GM12878 (cell line): Measurements from ENCODE around the gene GPR52. TPM values are rescaled to one million over a fixed set of nuclear protein-coding genes. Genes with fewer than 3 reads are reported as not detected.

ENCODE experiments used
- ATAC-seq: fragments of 200-7000 bp; cut with Tn5 transposase; 3 replicates; pipeline ENCODE4 v1.9.1; 2020; ENCODE audit warnings: mild to moderate bottlenecking, moderate library complexity
- BruUV-seq: library from RNA; stranded (reverse); fragments of 400-500 nt; replicated peaks from 2 replicates; lab custom pipeline; 2021; lab: Mats Ljungman, UMichigan
- CTCF ChIA-PET: fragments of 300-600 bp; sonication (Branson Sonifier 250); formaldehyde crosslinking; extraction: SDS; loops from one replicate; lab custom pipeline; 2021; ENCODE audit warnings: inconsistent platforms; lab: Yijun Ruan, JAX
- POLR2A ChIA-PET: fragments of 350-600 bp; formaldehyde crosslinking; extraction: SDS; loops from one replicate; lab custom pipeline; 2021; ENCODE audit warnings: inconsistent platforms; lab: Charles Lee
- RAD21 ChIA-PET: fragments of 300-600 bp; sonication (Branson Sonifier 250); formaldehyde crosslinking; loops from one replicate; lab custom pipeline; 2023; ENCODE audit warnings: antibody characterized with exemption; ENCODE audit not compliant: unreplicated experiment; lab: Charles Lee
- SMC1A ChIA-PET: fragments of 300-600 bp; sonication (Branson Sonifier 250); formaldehyde crosslinking; loops from one replicate; lab custom pipeline; 2023; ENCODE audit not compliant: unreplicated experiment, uncharacterized antibody; lab: Charles Lee
- DNase-seq: peaks from one replicate; pipeline ENCODE4 v3.0.0-alpha.2; 2011; ENCODE audit warnings: low read depth, low spot score
- FAIRE-seq: peaks from 3 replicates; lab custom pipeline; 2011; peaks lifted over from hg19 to GRCh38; lab: Jason Lieb, UNC
- H2AFZ ChIP-seq: 2 replicates; pipeline ENCODE4 v1.6.0; 2011; ENCODE audit warnings: low read depth, low read length, control low read depth; ENCODE audit not compliant: control insufficient read depth
- H3K27ac ChIP-seq: 2 replicates; pipeline ENCODE4 v1.5.1; 2011; ENCODE audit warnings: control low read depth; ENCODE audit not compliant: control insufficient read depth, insufficient read depth
- H3K27me3 ChIP-seq, 2 experiments: replicated peaks in 1 of 2; 2 replicates each; pipeline versions ENCODE4 v1.6.0 to v1.6.1; 2011; ENCODE audit warnings: low read length in 1 of 2; ENCODE audit not compliant: control insufficient read depth in 2 of 2, insufficient read depth in 2 of 2
- H3K36me3 ChIP-seq, 2 experiments: 2 replicates each; pipeline ENCODE4 v1.5.1; 2011; ENCODE audit warnings: low read length in 1 of 2; ENCODE audit not compliant: control insufficient read depth in 2 of 2, insufficient read depth in 2 of 2
- H3K4me1 ChIP-seq: 2 replicates; pipeline ENCODE4 v1.6.1; 2011; ENCODE audit warnings: mild to moderate bottlenecking, low read length, moderate library complexity, mixed read lengths; ENCODE audit not compliant: control insufficient read depth, insufficient read depth
- H3K4me2 ChIP-seq: 2 replicates; pipeline ENCODE4 v1.6.0; 2011; ENCODE audit warnings: control low read depth; ENCODE audit not compliant: control insufficient read depth, insufficient read depth
- H3K4me3 ChIP-seq: fragments of 200-600 bp; sonication (generic); 2 replicates; pipeline ENCODE4 v1.5.1; 2016
- H3K79me2 ChIP-seq: 2 replicates; pipeline ENCODE4 v1.6.0; 2011; ENCODE audit warnings: low read length; ENCODE audit not compliant: control insufficient read depth, insufficient read depth
- H3K9ac ChIP-seq: 2 replicates; pipeline ENCODE4 v1.8.0; 2011; ENCODE audit warnings: low read length, control low read depth, mixed read lengths; ENCODE audit not compliant: control insufficient read depth, insufficient read depth
- H3K9me3 ChIP-seq: replicated peaks from 3 replicates; pipeline ENCODE4 v1.5.1; 2011; ENCODE audit warnings: mild to moderate bottlenecking, low read length; ENCODE audit not compliant: control insufficient read depth, insufficient read depth
- H4K20me1 ChIP-seq: 2 replicates; pipeline ENCODE4 v1.6.0; 2011; ENCODE audit not compliant: control insufficient read depth, insufficient read depth
- ESRRA ChIP-seq: IDR thresholded peaks from 2 replicates; pipeline ENCODE4 v1.6.1; 2012; ENCODE audit warnings: mild to moderate bottlenecking, low read length, improper control_type of control experiment
- ETV6 ChIP-seq, 2 experiments: fragments of 450-650 bp in 1 of 2; IDR thresholded peaks in 1 of 2; conservative IDR thresholded peaks in 1 of 2; 2 replicates each; pipeline ENCODE4 v1.6.1; 2014; ENCODE audit warnings: antibody characterized with exemption in 1 of 2, borderline replicate concordance in 1 of 2, low read depth in 1 of 2, mild to moderate bottlenecking in 1 of 2, moderate library complexity in 1 of 2
- HDAC6 ChIP-seq: fragments of 200-600 bp; sonication (generic); IDR thresholded peaks from one replicate; pipeline ENCODE4 v1.8.0; 2017; ENCODE audit warnings: antibody characterized with exemption; ENCODE audit not compliant: unreplicated experiment
- MYB ChIP-seq: fragments of 150-350 bp; IDR thresholded peaks from 2 replicates; pipeline ENCODE4 v1.6.1; 2014; ENCODE audit warnings: mild to moderate bottlenecking, low read depth, low read length, borderline replicate concordance
- NFIC ChIP-seq: IDR thresholded peaks from 2 replicates; pipeline ENCODE4 v1.6.1; 2012; ENCODE audit warnings: low read depth, mild to moderate bottlenecking, inconsistent platforms, low read length, moderate library complexity
- PAX8 ChIP-seq: fragments of 450-650 bp; IDR thresholded peaks from 2 replicates; pipeline ENCODE4 v1.6.1; 2017; ENCODE audit warnings: mild to moderate bottlenecking, moderate library complexity
- POU2F2 ChIP-seq: IDR thresholded peaks from 3 replicates; pipeline ENCODE4 v1.6.1; 2011; ENCODE audit warnings: low read depth, mild to moderate bottlenecking, low read length, borderline replicate concordance
- RAD51 ChIP-seq: fragments of 450-650 bp; IDR thresholded peaks from 2 replicates; pipeline ENCODE4 v1.6.1; 2016; ENCODE audit warnings: moderate library complexity, mild to moderate bottlenecking, inconsistent platforms
- TCF12 ChIP-seq: IDR thresholded peaks from 2 replicates; pipeline ENCODE4 v1.6.1; 2011; ENCODE audit warnings: low read depth, mild to moderate bottlenecking, low read length
- ZBED1 ChIP-seq: IDR thresholded peaks from 2 replicates; pipeline ENCODE4 v1.6.1; 2016; ENCODE audit warnings: borderline replicate concordance
- WGBS: methylation state at CpG from one replicate; pipeline ENCODE4 v1.1.6; 2016; ENCODE audit warnings: low lambda C conversion rate; ENCODE audit not compliant: insufficient replicate concordance, insufficient coverage; ENCODE audit errors: missing lambda C conversion rate; 5-methylcytosine and 5-hydroxymethylcytosine counted together
- in situ Hi-C: fragments of 300-500 bp; cut with MboI; formaldehyde crosslinking; loops from 9 replicates; pipeline ENCODE4 v1.14.3; 2018; ENCODE audit warnings: mixed read lengths
- intact Hi-C: fragments of 100-400 bp; cut with micrococcal nuclease; formaldehyde crosslinking; loops from one replicate; pipeline ENCODE4 v1.14.2; 2022; ENCODE audit not compliant: unreplicated experiment
- polyA plus RNA-seq, 11 experiments: library from polyadenylated mRNA; depleted of rRNA in 4 of 11; unstranded in 6 of 11; stranded (reverse) in 5 of 11; fragments of >200 nt; fragmentation: Nextera tagmentation in 4 of 11; fragmentation: Illumina TruSeq in 1 of 11; extraction: Ambion mirVana in 4 of 11; extraction: Trizol in 1 of 11; gene quantifications; 1 replicate in 1 of 11; 2 replicates in 10 of 11; pipeline versions ENCODE4 v1.2.1 to v1.2.3, GENCODE V29; 2011 to 2016; ENCODE audit warnings: inconsistent platforms in 2 of 11, missing spikeins in 2 of 11, low read depth in 1 of 11
- total RNA-seq, 4 experiments: library from RNA; depleted of rRNA in 3 of 4; stranded (reverse); fragments of >200 nt in 3 of 4; fragmentation: Illumina TruSeq in 1 of 4; extraction: Trizol in 1 of 4; gene quantifications; 2 replicates each; pipeline versions ENCODE4 v1.2.1 to v1.2.3, GENCODE V29; 2013 to 2021
- TF ChIP-seq, protein P1 (sequence below): fragments of 150-350 bp; IDR thresholded peaks from 2 replicates; pipeline ENCODE4 v1.6.1; 2014; ENCODE audit warnings: mild to moderate bottlenecking, low read depth, low read length
- TF ChIP-seq, protein P2 (sequence below): IDR thresholded peaks from 2 replicates; pipeline ENCODE4 v1.6.1; 2012; ENCODE audit warnings: mild to moderate bottlenecking, low read depth, low read length
- TF ChIP-seq, protein P3 (sequence below): fragments of 450-650 bp; IDR thresholded peaks from 2 replicates; pipeline ENCODE4 v1.6.1; 2016; ENCODE audit warnings: mild to moderate bottlenecking

The GPR52 gene
- total and polyA plus RNA-seq, 10 of the 15 experiments (the other 5 are each of a cell fraction or from before 2014, with no cell fraction given), result 0.20 to 16.4 (median 3.2) TPM; not detected in 4

- FAIRE-seq, result no peak
- no TSS peak for BruUV-seq
- no peaks in the 10 kb centered on the region for H3K79me2 ChIP-seq
- H3K9ac ChIP-seq, result no peak overlapping the region
- no peak for DNase-seq
- WGBS, result 75% methylated on average over 2 of the region's 2 CpGs
- no peak overlapping the region for H2AFZ ChIP-seq
- H3K36me3 ChIP-seq, result no peaks in the 10 kb centered on the region
- ChIA-PET POLR2A (no interaction called here), SMC1A (no interaction called here), CTCF (interaction anchor here (1.0 kb wide), 1 partner anchor 26 kb away, joined by 3 read pairs; no protein-coding TSS in a partner anchor), RAD21 (no interaction called here)
- no peak for ATAC-seq
- no peak overlapping the region for H3K4me3 ChIP-seq
- no peaks in the 10 kb centered on the region for H3K27me3 ChIP-seq
- H3K27ac ChIP-seq, result no peak overlapping the region
- intact Hi-C loops, result no loop called here
- H3K4me2 ChIP-seq, result no peak overlapping the region
- H3K9me3 ChIP-seq, result no peaks in the 10 kb centered on the region
- H4K20me1 ChIP-seq, result no peaks in the 10 kb centered on the region
- H3K4me1 ChIP-seq, result no peaks in the 10 kb centered on the region
- TF ChIP-seq, protein P1, sequence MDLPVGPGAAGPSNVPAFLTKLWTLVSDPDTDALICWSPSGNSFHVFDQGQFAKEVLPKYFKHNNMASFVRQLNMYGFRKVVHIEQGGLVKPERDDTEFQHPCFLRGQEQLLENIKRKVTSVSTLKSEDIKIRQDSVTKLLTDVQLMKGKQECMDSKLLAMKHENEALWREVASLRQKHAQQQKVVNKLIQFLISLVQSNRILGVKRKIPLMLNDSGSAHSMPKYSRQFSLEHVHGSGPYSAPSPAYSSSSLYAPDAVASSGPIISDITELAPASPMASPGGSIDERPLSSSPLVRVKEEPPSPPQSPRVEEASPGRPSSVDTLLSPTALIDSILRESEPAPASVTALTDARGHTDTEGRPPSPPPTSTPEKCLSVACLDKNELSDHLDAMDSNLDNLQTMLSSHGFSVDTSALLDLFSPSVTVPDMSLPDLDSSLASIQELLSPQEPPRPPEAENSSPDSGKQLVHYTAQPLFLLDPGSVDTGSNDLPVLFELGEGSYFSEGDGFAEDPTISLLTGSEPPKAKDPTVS, result no peak
- TF ChIP-seq ESRRA (no peak), PAX8 (no peak), NFIC (no peak), POU2F2 (no peak), ETV6 (conservative IDR thresholded peaks at IDR 0.05 in 1 of 2, IDR thresholded peaks at IDR 0.05 in 1 of 2; ENCODE audit: borderline replicate concordance in 1 of 2, low read depth in 1 of 2) (no peak), HDAC6 (no peak), ZBED1 (no peak), TCF12 (no peak), MYB (no peak), RAD51 (no peak)
- TF ChIP-seq, protein P2, sequence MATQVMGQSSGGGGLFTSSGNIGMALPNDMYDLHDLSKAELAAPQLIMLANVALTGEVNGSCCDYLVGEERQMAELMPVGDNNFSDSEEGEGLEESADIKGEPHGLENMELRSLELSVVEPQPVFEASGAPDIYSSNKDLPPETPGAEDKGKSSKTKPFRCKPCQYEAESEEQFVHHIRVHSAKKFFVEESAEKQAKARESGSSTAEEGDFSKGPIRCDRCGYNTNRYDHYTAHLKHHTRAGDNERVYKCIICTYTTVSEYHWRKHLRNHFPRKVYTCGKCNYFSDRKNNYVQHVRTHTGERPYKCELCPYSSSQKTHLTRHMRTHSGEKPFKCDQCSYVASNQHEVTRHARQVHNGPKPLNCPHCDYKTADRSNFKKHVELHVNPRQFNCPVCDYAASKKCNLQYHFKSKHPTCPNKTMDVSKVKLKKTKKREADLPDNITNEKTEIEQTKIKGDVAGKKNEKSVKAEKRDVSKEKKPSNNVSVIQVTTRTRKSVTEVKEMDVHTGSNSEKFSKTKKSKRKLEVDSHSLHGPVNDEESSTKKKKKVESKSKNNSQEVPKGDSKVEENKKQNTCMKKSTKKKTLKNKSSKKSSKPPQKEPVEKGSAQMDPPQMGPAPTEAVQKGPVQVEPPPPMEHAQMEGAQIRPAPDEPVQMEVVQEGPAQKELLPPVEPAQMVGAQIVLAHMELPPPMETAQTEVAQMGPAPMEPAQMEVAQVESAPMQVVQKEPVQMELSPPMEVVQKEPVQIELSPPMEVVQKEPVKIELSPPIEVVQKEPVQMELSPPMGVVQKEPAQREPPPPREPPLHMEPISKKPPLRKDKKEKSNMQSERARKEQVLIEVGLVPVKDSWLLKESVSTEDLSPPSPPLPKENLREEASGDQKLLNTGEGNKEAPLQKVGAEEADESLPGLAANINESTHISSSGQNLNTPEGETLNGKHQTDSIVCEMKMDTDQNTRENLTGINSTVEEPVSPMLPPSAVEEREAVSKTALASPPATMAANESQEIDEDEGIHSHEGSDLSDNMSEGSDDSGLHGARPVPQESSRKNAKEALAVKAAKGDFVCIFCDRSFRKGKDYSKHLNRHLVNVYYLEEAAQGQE, result no peak
- TF ChIP-seq, protein P3, sequence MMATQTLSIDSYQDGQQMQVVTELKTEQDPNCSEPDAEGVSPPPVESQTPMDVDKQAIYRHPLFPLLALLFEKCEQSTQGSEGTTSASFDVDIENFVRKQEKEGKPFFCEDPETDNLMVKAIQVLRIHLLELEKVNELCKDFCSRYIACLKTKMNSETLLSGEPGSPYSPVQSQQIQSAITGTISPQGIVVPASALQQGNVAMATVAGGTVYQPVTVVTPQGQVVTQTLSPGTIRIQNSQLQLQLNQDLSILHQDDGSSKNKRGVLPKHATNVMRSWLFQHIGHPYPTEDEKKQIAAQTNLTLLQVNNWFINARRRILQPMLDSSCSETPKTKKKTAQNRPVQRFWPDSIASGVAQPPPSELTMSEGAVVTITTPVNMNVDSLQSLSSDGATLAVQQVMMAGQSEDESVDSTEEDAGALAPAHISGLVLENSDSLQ, result no peak
- TF ChIP-seq, all 136 proteins: peak for 0
- in situ Hi-C loops, result no loop called here
Observed at GRCh38 chr1:174491606-174492005, 43.8 kb downstream of the GPR52 start.
